Testis (tissue), 3 donors: ENCODE measurements around the gene SP140. TPM values are rescaled to one million over a fixed set of nuclear protein-coding genes. Genes with fewer than 3 reads are reported as not detected.

Experiments used
- DNase-seq: peaks from one replicate; pipeline ENCODE4 v3.0.0-alpha.2; 2019
- H3K27ac ChIP-seq, 2 donors: fragments of 200-600 bp; sonication (generic); one replicate each; pipeline ENCODE4 v1.5.1; 2019
- H3K27me3 ChIP-seq: fragments of 200-600 bp; sonication (generic); one replicate; pipeline ENCODE4 v1.5.1; 2019
- H3K36me3 ChIP-seq: fragments of 200-600 bp; sonication (generic); one replicate; pipeline ENCODE4 v1.5.1; 2017; ENCODE audit warnings: low read depth; ENCODE audit errors: missing control alignments
- H3K4me1 ChIP-seq: fragments of 200-600 bp; sonication (generic); one replicate; pipeline ENCODE4 v1.5.1; 2019
- H3K4me3 ChIP-seq, 2 donors: fragments of 200-600 bp; sonication (generic); one replicate each; pipeline ENCODE4 v1.5.1; 2017 to 2019
- H3K9me3 ChIP-seq: fragments of 200-600 bp; sonication (generic); one replicate; pipeline ENCODE4 v1.5.1; 2017
- CTCF ChIP-seq, 3 experiments: fragments of 450-650 bp in 2 of 3; fragments of 200-600 bp in 1 of 3; sonication (generic) in 1 of 3; IDR thresholded peaks; one replicate each; pipeline ENCODE4 v1.5.1; 2016 to 2019; ENCODE audit warnings: antibody characterized with exemption in 3 of 3, mild to moderate bottlenecking in 2 of 3, moderate library complexity in 1 of 3
- POLR2A ChIP-seq: fragments of 450-650 bp; IDR thresholded peaks from one replicate; pipeline ENCODE4 v1.6.1; 2017; ENCODE audit warnings: antibody characterized with exemption, mild to moderate bottlenecking, moderate library complexity
- WGBS, 2 donors: methylation state at CpG; one replicate each; pipeline ENCODE4 v1.1.5; 2018; 5-methylcytosine and 5-hydroxymethylcytosine counted together
- intact Hi-C: fragments of 100-400 bp; cut with DNase I; formaldehyde crosslinking; loops from one replicate; pipeline ENCODE4 v1.15.1; 2023; ENCODE audit warnings: low total_unique reads
- polyA plus RNA-seq: library from polyadenylated mRNA; stranded (reverse); fragments of 350-450 nt; fragmentation: Illumina TruSeq; extraction: RNeasy Lipid Tissue Mini Kit (QIAGEN cat#74804); gene quantifications from one replicate; pipeline ENCODE4 v1.2.3, GENCODE V29; 2014; ENCODE audit warnings: low read depth, low replicate concordance; ENCODE audit not compliant: insufficient read depth
- total RNA-seq, 2 donors: library from RNA; depleted of rRNA; stranded (reverse); fragments of >200 nt; gene quantifications; one replicate each; pipeline ENCODE4 v1.2.3, GENCODE V29; 2016

SP140 gene
- total and polyA plus RNA-seq, 3 donors from 2014 or later, result 2.0 to 7.2 (median 4.8) TPM

- H3K4me1 ChIP-seq, result no peaks in the 10 kb centered on the region
- H3K4me3 ChIP-seq, result no peak overlapping the region
- H3K27me3 ChIP-seq, result no peaks in the 10 kb centered on the region
- H3K36me3 ChIP-seq, result no peaks in the 10 kb centered on the region
- DNase-seq, result no peak
- TF ChIP-seq CTCF (IDR thresholded peaks at IDR 0.05) (no peak), POLR2A (no peak)
- no peak overlapping the region for H3K27ac ChIP-seq
- intact Hi-C loops, result no loop called here
- no peaks in the 10 kb centered on the region for H3K9me3 ChIP-seq
Observed at GRCh38 chr2:230208576-230208975, 17.0 kb upstream of the SP140 start.

DNA sequence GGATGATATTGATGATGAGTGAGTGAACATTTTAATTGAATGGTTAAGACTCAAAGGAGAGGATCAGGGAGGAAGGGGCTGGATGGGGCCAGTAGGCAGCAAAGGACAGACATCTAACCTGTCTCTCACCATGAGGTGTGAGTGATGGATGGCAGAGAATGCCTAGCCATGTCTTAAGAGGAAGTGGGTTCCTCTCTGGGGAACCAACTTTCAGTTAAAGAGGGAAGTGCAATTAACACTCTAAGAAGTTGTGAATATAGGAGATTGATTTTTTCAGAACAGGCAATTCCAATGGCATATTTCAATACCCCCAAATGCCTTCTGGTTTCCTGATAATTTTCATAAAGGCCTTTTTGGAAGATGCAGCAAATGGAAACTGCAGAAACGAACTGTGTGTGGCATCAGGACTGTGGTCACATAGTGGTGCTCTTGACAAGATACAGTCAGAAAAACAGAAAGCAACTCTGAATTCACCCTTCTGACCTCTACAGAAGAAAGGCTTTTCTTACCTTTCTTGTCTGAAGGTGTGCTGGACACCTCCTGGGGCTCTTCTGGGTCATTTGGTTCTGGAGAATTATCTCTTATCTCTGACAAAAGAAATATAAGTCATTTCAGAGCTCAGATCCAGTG is 16.0 kb upstream of the SP140 start:
- no peaks in the 10 kb centered on the region for H3K9me3 ChIP-seq
- H3K27ac ChIP-seq, result no peak overlapping the region
- no peaks in the 10 kb centered on the region for H3K4me1 ChIP-seq
- DNase-seq, result no peak
- H3K36me3 ChIP-seq, result no peaks in the 10 kb centered on the region
- TF ChIP-seq CTCF (IDR thresholded peaks at IDR 0.05) (no peak), POLR2A (no peak)
- intact Hi-C loops, result no loop called here
- no peak overlapping the region for H3K4me3 ChIP-seq
- H3K27me3 ChIP-seq, result no peaks in the 10 kb centered on the region
- WGBS, 2 donors, result 89 to 96% methylated on average over 1 of the region's 1 CpG

GRCh38 chr2:230216489-230216888 is 9.0 kb upstream of the SP140 start:
- no peak for TF ChIP-seq POLR2A
- TF ChIP-seq CTCF (IDR thresholded peaks at IDR 0.05), result no peak
- H3K36me3 ChIP-seq, result no peaks in the 10 kb centered on the region
- intact Hi-C loops, result no loop called here
- H3K4me1 ChIP-seq, result no peaks in the 10 kb centered on the region
- DNase-seq, result no peak
- H3K4me3 ChIP-seq, result no peak overlapping the region
- no peaks in the 10 kb centered on the region for H3K27me3 ChIP-seq
- H3K27ac ChIP-seq, result no peak overlapping the region
- 88 to 96% methylated on average over 1 of the region's 1 CpG for WGBS, 2 donors
- H3K9me3 ChIP-seq, result no peaks in the 10 kb centered on the region

DNA sequence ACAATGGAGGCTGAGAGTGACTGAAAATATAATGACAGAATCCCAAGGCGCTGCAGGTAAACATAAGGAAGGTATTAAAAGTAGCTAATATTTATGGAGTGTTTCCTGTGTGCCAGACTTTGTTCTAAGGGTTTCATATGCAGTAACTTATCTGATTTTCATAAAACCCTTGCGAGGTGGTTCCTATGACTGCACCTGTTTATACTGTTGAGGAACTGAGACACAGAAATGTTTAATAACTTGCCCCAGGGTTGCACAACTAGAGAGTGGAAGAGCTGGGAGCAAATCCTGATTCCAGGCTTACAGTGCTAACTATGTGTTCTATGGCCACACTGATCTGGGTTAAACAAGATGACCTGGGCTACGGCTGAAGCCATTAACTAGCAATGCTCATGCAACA is 8.1 kb upstream of the SP140 start:
- WGBS, 2 donors, result 77 to 90% methylated on average over 3 of the region's 3 CpGs
- Histone ChIP-seq H3K9me3 (no peaks in the 10 kb centered on the region), H3K36me3 (no peaks in the 10 kb centered on the region), H3K27ac (no peak overlapping the region), H3K27me3 (no peaks in the 10 kb centered on the region), H3K4me3 (no peak overlapping the region), H3K4me1 (no peaks in the 10 kb centered on the region)
- intact Hi-C loops, result no loop called here
- DNase-seq, result no peak
- TF ChIP-seq POLR2A (no peak), CTCF (IDR thresholded peaks at IDR 0.05) (no peak)

- no peak overlapping the region for H3K4me3 ChIP-seq
- 67 to 74% methylated on average over 2 of the region's 2 CpGs for WGBS, 2 donors
Observed at GRCh38 chr2:230218421-230218820, 7.1 kb upstream of the SP140 start.

More at GRCh38 chr2:230218421-230218820, 7.1 kb upstream of the SP140 start:
- Histone ChIP-seq H3K4me1 (no peaks in the 10 kb centered on the region), H3K9me3 (no peaks in the 10 kb centered on the region), H3K36me3 (no peaks in the 10 kb centered on the region), H3K27ac (no peak overlapping the region), H3K27me3 (no peaks in the 10 kb centered on the region)
- DNase-seq, result no peak
- TF ChIP-seq POLR2A, result no peak
- no peak for TF ChIP-seq CTCF (IDR thresholded peaks at IDR 0.05)
- intact Hi-C loops, result no loop called here
